ENCODE results near the gene GDF10. TPM values are rescaled to one million over a fixed set of nuclear protein-coding genes. Genes with fewer than 3 reads are reported as not detected.

Gene GDF10
- total RNA-seq, 1 donor from 2014 or later: 46.8 TPM

GRCh38 chr10:47255033-47255813 lies 44.8 kb upstream of the GDF10 start:
- DNase-seq (ENCODE audit: extremely low spot score, unreplicated experiment): no peak
- Mint-ChIP-seq H3K27me3 (no peaks in the 10 kb centered on the region), H3K4me3 (no peak overlapping the region), H3K27ac (no peak overlapping the region), H3K9me3 (no peaks in the 10 kb centered on the region), H3K4me1 (ENCODE audit: unreplicated experiment) (peaks cover 5% of the 10 kb centered on the region), H3K36me3 (no peaks in the 10 kb centered on the region)
- TF ChIP-seq CTCF (conservative IDR thresholded peaks at IDR 0.05): no peak

GRCh38 chr10:47255866-47256265 lies 44.1 kb upstream of the GDF10 start:
- no peak for TF ChIP-seq CTCF (conservative IDR thresholded peaks at IDR 0.05)
- Mint-ChIP-seq H3K4me1 (ENCODE audit: unreplicated experiment) (peaks cover 7% of the 10 kb centered on the region), H3K36me3 (no peaks in the 10 kb centered on the region), H3K4me3 (no peak overlapping the region), H3K27me3 (no peaks in the 10 kb centered on the region), H3K27ac (no peak overlapping the region), H3K9me3 (no peaks in the 10 kb centered on the region)
- DNase-seq (ENCODE audit: extremely low spot score, unreplicated experiment): no peak

- peaks cover 3% of the 10 kb centered on the region for H3K27me3 Mint-ChIP-seq
- DNase-seq (ENCODE audit: extremely low spot score, unreplicated experiment): no peak
These were observed 43.2 kb upstream of the GDF10 start for GRCh38 chr10:47256751-47257336.

GRCh38 chr10:47257396-47258120 lies 42.4 kb upstream of the GDF10 start:
- DNase-seq (ENCODE audit: extremely low spot score, unreplicated experiment): no peak
- no peaks in the 10 kb centered on the region for H3K36me3 Mint-ChIP-seq
- H3K27ac Mint-ChIP-seq: no peak overlapping the region
- H3K4me3 Mint-ChIP-seq: no peak overlapping the region
- peaks cover 11% of the 10 kb centered on the region for H3K4me1 Mint-ChIP-seq (ENCODE audit: unreplicated experiment)
- H3K9me3 Mint-ChIP-seq: no peaks in the 10 kb centered on the region
- no peak for TF ChIP-seq CTCF (conservative IDR thresholded peaks at IDR 0.05)
- peaks cover 3% of the 10 kb centered on the region for H3K27me3 Mint-ChIP-seq

More at GRCh38 chr10:47256751-47257336, 43.2 kb upstream of the GDF10 start:
- no peaks in the 10 kb centered on the region for H3K9me3 Mint-ChIP-seq
- no peak overlapping the region for H3K4me3 Mint-ChIP-seq
- H3K27ac Mint-ChIP-seq: no peak overlapping the region
- H3K36me3 Mint-ChIP-seq: no peaks in the 10 kb centered on the region
- peaks cover 11% of the 10 kb centered on the region for H3K4me1 Mint-ChIP-seq (ENCODE audit: unreplicated experiment)
- TF ChIP-seq CTCF (conservative IDR thresholded peaks at IDR 0.05): no peak

- H3K4me1 Mint-ChIP-seq (ENCODE audit: unreplicated experiment): peaks cover 13% of the 10 kb centered on the region
- H3K4me3 Mint-ChIP-seq: no peak overlapping the region
- H3K27me3 Mint-ChIP-seq: peaks cover 3% of the 10 kb centered on the region
- DNase-seq (ENCODE audit: extremely low spot score, unreplicated experiment): no peak
- no peak for TF ChIP-seq CTCF (conservative IDR thresholded peaks at IDR 0.05)
- H3K36me3 Mint-ChIP-seq: no peaks in the 10 kb centered on the region
- H3K27ac Mint-ChIP-seq: no peak overlapping the region
- no peaks in the 10 kb centered on the region for H3K9me3 Mint-ChIP-seq
These were observed 41.1 kb upstream of the GDF10 start for GRCh38 chr10:47258921-47259320.

All from type B pancreatic cell (in vitro differentiated cells).